Kidney epithelial cell (primary cell): ENCODE data around the gene MYLK. TPM values are rescaled to one million over a fixed set of nuclear protein-coding genes. Genes with fewer than 3 reads are reported as not detected.

Experiments used
- DNase-seq: peaks from one replicate; pipeline ENCODE4 v3.0.0-alpha.2; 2010; ENCODE audit warnings: low read depth
- H3K27me3 ChIP-seq: 2 replicates; pipeline ENCODE4 v1.6.0; 2011; ENCODE audit warnings: low read length; ENCODE audit not compliant: control insufficient read depth, insufficient read depth
- H3K36me3 ChIP-seq: 2 replicates; pipeline ENCODE4 v1.5.1; 2011; ENCODE audit warnings: low read length; ENCODE audit not compliant: control insufficient read depth, insufficient read depth
- H3K4me3 ChIP-seq: 2 replicates; pipeline ENCODE4 v1.5.1; 2011; ENCODE audit warnings: low read depth, mild to moderate bottlenecking, control low read depth, low read length
- total RNA-seq: library from RNA; depleted of rRNA; stranded (reverse); fragments of >200 nt; gene quantifications from 2 replicates; pipeline ENCODE4 v1.2.3, GENCODE V29; 2015
- TF ChIP-seq, protein P1 (sequence below): IDR thresholded peaks from 2 replicates; pipeline ENCODE4 v1.5.1; 2011; ENCODE audit warnings: mild to moderate bottlenecking, moderate library complexity, low read length, control low read depth, inconsistent platforms; ENCODE audit not compliant: insufficient read depth, poor library complexity, severe bottlenecking

Gene MYLK
- total RNA-seq, 1 donor from 2014 or later: 49.7 TPM

DNA sequence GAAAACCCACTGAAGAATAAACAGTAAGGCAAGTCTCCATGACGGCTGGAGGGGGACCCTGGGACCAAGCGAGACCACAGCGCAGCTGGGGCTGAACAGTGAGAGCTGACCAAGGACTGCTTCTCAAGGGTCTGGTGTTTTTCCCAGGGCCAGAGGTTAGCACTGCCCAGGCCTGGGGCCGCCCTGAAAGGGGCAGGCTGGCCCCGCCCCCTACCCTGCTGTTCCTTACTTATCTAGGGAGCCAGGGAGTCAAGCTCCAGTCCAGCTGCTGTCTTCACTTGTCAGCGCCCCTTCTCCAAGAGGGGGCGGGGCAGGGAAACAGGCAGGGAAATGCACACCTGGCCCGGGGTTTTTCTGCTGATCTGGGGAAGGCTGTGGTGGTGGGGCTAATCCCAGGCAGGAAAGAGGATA lies 247.7 kb downstream of the MYLK start:
- DNase-seq: no peak
- TF ChIP-seq, protein P1, sequence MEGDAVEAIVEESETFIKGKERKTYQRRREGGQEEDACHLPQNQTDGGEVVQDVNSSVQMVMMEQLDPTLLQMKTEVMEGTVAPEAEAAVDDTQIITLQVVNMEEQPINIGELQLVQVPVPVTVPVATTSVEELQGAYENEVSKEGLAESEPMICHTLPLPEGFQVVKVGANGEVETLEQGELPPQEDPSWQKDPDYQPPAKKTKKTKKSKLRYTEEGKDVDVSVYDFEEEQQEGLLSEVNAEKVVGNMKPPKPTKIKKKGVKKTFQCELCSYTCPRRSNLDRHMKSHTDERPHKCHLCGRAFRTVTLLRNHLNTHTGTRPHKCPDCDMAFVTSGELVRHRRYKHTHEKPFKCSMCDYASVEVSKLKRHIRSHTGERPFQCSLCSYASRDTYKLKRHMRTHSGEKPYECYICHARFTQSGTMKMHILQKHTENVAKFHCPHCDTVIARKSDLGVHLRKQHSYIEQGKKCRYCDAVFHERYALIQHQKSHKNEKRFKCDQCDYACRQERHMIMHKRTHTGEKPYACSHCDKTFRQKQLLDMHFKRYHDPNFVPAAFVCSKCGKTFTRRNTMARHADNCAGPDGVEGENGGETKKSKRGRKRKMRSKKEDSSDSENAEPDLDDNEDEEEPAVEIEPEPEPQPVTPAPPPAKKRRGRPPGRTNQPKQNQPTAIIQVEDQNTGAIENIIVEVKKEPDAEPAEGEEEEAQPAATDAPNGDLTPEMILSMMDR: no peak
- Histone ChIP-seq H3K27me3 (no peaks in the 10 kb centered on the region), H3K4me3 (no peak overlapping the region), H3K36me3 (peaks cover 2% of the 10 kb centered on the region)

DNA sequence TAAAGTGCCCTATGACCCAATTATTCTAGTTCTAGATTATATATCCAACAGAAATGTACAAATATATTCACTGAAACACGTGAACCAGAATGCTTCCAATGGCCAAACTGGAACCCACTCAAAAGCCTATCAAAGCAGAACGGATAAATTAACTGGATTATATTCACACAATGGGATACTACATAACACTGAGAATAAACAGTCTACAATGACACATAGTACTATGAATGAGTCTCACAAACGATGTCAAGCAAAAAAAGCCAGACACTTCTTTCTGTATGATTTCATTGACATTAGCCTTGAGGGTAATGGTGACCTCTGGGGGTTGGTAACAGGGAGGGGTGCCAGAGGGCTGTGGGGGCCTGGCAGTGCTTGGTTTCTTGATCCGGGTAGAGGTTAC lies 248.4 kb downstream of the MYLK start:
- TF ChIP-seq, protein P1: no peak
- peaks cover 2% of the 10 kb centered on the region for H3K36me3 ChIP-seq
- H3K4me3 ChIP-seq: no peak overlapping the region
- no peaks in the 10 kb centered on the region for H3K27me3 ChIP-seq
- DNase-seq: no peak

DNA sequence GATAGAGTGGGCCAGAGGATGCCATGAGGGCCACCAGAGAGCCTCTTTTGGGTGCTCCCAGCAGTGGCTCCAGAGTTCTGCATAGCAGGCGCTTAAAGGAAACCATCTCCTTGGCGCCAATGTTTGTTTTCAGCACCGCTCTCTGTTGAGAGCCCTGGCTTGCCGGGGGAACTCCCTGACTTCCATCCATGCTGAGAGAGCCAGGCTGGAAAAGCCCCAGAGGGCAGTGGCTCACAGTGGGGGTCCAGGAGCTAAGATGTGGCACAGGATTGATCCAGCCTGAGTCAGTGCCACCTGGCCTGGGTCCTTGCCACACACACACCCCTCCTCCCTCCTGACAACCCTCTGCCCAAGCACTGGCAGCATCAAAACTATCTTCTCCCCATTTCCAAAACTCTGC lies 248.9 kb downstream of the MYLK start:
- Histone ChIP-seq H3K36me3 (peaks cover 1% of the 10 kb centered on the region), H3K27me3 (no peaks in the 10 kb centered on the region), H3K4me3 (no peak overlapping the region)
- TF ChIP-seq, protein P1: no peak
- no peak for DNase-seq

DNA sequence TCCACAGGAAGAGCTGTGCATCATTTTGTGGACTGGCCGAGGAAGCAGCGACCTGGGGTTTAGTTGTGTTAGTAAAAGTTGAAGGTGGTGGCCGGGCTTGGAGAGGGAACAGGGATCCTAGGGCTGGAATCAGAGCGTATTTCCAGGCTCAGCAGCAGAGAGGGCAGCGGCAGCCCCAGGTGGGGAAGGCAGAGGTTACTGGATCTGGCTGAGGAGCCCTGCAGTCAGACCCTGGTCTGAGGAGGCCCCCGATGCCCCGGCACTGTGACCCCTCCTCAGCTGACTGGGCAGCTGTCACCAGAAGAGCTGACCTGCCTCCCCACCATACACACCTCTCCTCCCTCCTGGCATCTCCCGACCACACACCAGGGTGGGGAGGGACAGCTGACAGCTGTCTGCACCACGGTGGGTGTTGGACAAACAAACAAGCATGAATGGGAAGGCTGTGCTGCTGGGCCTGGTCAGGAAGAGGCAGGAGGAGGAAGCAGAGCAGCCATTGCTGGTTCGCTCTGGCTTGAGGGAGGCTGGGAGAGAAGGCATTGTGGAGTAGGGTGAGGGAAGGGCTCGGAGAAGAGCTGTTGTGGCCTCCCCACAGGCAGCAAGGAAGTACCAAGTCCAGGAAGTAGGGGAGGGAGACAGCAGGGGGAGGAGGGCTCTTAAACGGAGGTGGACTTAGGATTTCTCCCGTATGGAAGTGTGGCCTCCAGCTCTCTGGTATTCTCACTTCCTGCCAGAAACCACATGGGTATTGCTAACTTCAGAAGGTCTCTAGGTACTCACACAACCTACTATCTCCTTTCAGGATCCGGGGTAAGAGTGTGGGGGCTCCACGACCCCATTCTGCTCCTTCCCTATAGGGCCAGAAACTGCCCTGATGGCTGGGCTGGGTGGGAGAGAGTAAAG lies 249.7 kb downstream of the MYLK start:
- TF ChIP-seq, protein P1: no peak
- Histone ChIP-seq H3K27me3 (no peaks in the 10 kb centered on the region), H3K4me3 (no peak overlapping the region), H3K36me3 (no peaks in the 10 kb centered on the region)
- DNase-seq: no peak

DNA sequence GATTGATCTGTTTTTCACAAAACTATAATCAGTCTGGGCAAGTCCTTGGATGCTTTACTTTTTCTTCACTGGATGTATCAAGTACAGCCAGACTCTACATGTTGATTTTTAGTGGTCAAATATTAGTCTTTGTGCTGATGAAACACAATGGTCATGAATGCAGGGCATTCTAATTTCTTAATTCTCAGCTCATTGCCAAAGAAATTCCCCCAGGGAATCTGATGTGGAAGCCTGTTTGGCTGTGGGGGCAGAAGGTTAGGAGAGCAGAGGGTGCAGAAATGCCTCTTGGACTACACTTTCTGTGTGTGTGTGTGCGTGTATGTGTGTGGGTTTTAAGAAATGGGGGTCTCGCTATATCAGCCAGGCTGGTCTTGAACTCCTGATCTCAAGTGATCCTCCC lies 250.6 kb downstream of the MYLK start:
- no peaks in the 10 kb centered on the region for H3K27me3 ChIP-seq
- TF ChIP-seq, protein P1: no peak
- DNase-seq: no peak
- no peak overlapping the region for H3K4me3 ChIP-seq
- no peaks in the 10 kb centered on the region for H3K36me3 ChIP-seq

DNA sequence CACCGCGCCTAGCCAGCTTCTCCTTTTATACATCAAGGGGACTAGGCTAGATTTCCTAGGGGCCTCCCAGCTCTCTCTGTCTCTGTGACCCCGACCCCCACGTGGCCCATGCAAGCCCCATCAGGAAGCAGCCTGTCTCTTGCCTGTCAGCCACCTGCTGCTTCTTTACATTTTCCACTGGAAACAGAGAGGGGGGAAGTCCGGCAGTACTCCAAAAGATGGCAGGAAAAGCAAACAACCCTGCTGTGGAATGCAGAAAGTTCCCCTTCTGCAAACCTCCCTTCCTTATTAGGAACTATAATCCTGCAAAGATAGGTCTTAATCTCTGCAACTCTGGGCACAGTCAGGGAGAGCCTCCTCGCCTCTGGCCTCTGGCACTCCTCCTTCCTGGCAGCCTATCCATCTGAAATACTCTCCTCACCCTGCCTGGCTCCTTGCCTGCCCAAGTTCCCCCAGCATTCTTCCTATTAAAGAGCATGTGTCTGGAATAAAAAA lies 251.9 kb downstream of the MYLK start:
- no peaks in the 10 kb centered on the region for H3K27me3 ChIP-seq
- H3K4me3 ChIP-seq: no peak overlapping the region
- TF ChIP-seq, protein P1: no peak
- DNase-seq: no peak
- peaks cover 3% of the 10 kb centered on the region for H3K36me3 ChIP-seq
